ENCODE measurements around the gene FOXK1.

The FOXK1 gene

GRCh38 chr7:4714161-4714700 lies 32.1 kb downstream of the FOXK1 start:
- Histone ChIP-seq H3K4me3 (ENCODE audit: low read depth, low read length) (no peak overlapping the region), H3K27me3 (no peaks in the 10 kb centered on the region), H3K36me3 (peaks cover 9% of the 10 kb centered on the region), H3K9me3 (no peaks in the 10 kb centered on the region), H3K4me1 (no peaks in the 10 kb centered on the region)
- TF ChIP-seq, protein P1, sequence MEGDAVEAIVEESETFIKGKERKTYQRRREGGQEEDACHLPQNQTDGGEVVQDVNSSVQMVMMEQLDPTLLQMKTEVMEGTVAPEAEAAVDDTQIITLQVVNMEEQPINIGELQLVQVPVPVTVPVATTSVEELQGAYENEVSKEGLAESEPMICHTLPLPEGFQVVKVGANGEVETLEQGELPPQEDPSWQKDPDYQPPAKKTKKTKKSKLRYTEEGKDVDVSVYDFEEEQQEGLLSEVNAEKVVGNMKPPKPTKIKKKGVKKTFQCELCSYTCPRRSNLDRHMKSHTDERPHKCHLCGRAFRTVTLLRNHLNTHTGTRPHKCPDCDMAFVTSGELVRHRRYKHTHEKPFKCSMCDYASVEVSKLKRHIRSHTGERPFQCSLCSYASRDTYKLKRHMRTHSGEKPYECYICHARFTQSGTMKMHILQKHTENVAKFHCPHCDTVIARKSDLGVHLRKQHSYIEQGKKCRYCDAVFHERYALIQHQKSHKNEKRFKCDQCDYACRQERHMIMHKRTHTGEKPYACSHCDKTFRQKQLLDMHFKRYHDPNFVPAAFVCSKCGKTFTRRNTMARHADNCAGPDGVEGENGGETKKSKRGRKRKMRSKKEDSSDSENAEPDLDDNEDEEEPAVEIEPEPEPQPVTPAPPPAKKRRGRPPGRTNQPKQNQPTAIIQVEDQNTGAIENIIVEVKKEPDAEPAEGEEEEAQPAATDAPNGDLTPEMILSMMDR (IDR thresholded peaks at IDR 0.05; ENCODE audit: low read depth, low read length): no peak
- no peak for DNase-seq

- no peaks in the 10 kb centered on the region for H3K4me1 ChIP-seq
- H3K36me3 ChIP-seq: peaks cover 5% of the 10 kb centered on the region
- no peaks in the 10 kb centered on the region for H3K9me3 ChIP-seq
- TF ChIP-seq, protein P1 (IDR thresholded peaks at IDR 0.05; ENCODE audit: low read depth, low read length): no peak
- no peak for DNase-seq
- H3K4me3 ChIP-seq (ENCODE audit: low read depth, low read length): no peak overlapping the region
- H3K27me3 ChIP-seq: no peaks in the 10 kb centered on the region
These were observed 32.8 kb downstream of the FOXK1 start for GRCh38 chr7:4714767-4715409.

DNA sequence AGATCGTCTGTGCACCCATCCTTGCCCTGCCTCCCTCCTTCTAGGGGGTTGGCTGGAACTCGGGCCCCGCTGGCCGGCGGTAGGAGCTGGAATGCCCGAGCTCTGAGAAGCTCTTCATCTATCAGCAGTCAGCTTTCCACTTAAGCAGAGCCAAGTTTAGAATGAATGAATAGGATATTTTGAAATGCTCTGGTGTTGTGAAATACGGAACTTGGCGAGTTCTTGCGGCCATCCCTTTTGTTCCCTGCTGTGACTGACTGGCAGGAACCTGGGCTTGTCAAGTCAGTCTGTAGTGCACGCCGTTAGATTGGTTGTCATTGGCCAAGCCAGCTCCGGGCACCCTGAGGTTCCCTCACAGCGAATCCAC lies 33.3 kb downstream of the FOXK1 start:
- TF ChIP-seq, protein P1 (IDR thresholded peaks at IDR 0.05; ENCODE audit: low read depth, low read length): no peak
- Histone ChIP-seq H3K36me3 (peaks cover 5% of the 10 kb centered on the region), H3K4me3 (ENCODE audit: low read depth, low read length) (no peak overlapping the region), H3K27me3 (no peaks in the 10 kb centered on the region), H3K4me1 (no peaks in the 10 kb centered on the region), H3K9me3 (no peaks in the 10 kb centered on the region)
- no peak for DNase-seq

DNA sequence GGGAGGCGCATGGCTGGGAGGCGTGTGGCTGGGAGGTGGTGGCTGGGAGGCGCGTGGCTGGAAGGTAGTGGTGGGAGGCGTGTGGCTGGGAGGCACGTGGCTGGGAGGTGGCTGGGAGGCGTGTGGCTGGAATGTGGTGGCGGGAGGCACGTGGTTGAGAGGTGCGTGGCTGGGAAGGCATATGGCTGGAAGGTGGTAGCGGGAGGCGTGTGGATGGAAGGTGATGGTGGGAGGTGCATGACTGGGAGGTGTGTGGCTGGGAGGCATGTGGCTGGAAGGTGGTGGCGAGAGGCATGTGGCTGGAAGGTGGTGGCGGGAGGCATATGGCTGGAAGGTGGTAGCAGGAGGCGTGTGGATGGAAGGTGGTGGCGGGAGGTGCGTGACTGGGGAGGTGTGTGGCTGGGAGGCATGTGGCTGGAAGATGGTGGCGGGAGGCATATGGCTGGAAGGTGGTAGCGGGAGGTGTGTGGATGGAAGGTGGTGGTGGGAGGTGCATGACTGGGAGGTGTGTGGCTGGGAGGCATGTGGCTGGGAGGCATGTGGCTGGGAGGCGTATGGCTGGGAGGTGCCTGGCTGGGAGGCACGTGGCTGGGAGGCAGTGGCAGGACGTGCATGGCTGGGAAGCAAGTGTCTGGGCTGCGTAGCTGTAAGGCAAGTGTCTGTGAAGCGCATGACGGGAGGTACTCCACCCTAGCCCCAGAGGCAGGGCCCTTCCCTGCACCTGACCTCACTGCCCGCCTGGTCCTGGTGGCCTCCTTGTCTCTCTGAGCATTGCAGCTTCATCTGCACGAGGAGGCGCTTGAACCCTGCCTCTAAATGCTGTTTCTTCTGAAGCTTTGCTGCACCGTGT lies 35.1 kb downstream of the FOXK1 start:
- no peaks in the 10 kb centered on the region for H3K9me3 ChIP-seq
- TF ChIP-seq, protein P1 (IDR thresholded peaks at IDR 0.05; ENCODE audit: low read depth, low read length): no peak
- H3K4me3 ChIP-seq (ENCODE audit: low read depth, low read length): no peak overlapping the region
- DNase-seq: no peak
- H3K36me3 ChIP-seq: peaks cover 9% of the 10 kb centered on the region
- H3K27me3 ChIP-seq: no peaks in the 10 kb centered on the region
- H3K4me1 ChIP-seq: no peaks in the 10 kb centered on the region

GRCh38 chr7:4718075-4718474 lies 36.0 kb downstream of the FOXK1 start:
- Histone ChIP-seq H3K9me3 (no peaks in the 10 kb centered on the region), H3K4me3 (ENCODE audit: low read depth, low read length) (no peak overlapping the region), H3K4me1 (no peaks in the 10 kb centered on the region), H3K36me3 (peaks cover 12% of the 10 kb centered on the region), H3K27me3 (no peaks in the 10 kb centered on the region)
- TF ChIP-seq, protein P1 (IDR thresholded peaks at IDR 0.05; ENCODE audit: low read depth, low read length): no peak
- DNase-seq: no peak

DNA sequence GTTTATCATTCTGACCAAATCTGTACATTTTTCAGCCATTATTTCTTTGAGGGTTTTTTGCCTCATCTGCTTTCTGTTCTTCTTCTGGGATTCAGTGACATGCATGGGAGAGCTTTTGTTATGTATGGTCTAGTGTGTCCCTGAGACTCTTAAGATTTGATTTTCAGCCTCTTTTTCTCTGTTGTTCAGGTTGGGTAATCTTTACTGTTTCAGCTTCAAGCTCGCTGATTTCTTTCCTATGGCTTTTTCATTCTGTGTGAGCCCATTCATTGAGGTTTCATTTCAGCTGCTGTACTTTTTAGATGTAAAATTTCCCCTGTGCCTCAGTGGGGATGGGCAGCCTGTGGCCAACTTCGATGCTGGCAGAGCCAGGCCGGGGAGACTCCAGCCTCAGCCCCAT lies 38.1 kb downstream of the FOXK1 start:
- H3K9me3 ChIP-seq: no peaks in the 10 kb centered on the region
- no peak for DNase-seq
- H3K27me3 ChIP-seq: no peaks in the 10 kb centered on the region
- no peaks in the 10 kb centered on the region for H3K4me1 ChIP-seq
- no peak overlapping the region for H3K4me3 ChIP-seq (ENCODE audit: low read depth, low read length)
- H3K36me3 ChIP-seq: peaks cover 12% of the 10 kb centered on the region
- TF ChIP-seq, protein P1 (IDR thresholded peaks at IDR 0.05; ENCODE audit: low read depth, low read length): no peak
